HL-60 (cell line): ENCODE results near the gene OSTF1.

Experiments used
- CTCF ChIP-seq: IDR thresholded peaks from one replicate; pipeline ENCODE4 v1.5.1; 2011; ENCODE audit warnings: low read length, control low read depth, inconsistent platforms; ENCODE audit not compliant: insufficient read depth
- GABPA ChIP-seq: IDR thresholded peaks from 2 replicates; pipeline ENCODE4 v1.6.1; 2012; ENCODE audit warnings: low read depth
- POLR2AphosphoS5 ChIP-seq: IDR thresholded peaks from 2 replicates; pipeline ENCODE4 v1.6.1; 2012; ENCODE audit warnings: low read depth
- REST ChIP-seq: IDR thresholded peaks from 2 replicates; pipeline ENCODE4 v1.6.1; 2012; ENCODE audit warnings: low read depth; ENCODE audit not compliant: insufficient replicate concordance
- SPI1 ChIP-seq: IDR thresholded peaks from 2 replicates; pipeline ENCODE4 v1.6.1; 2012; ENCODE audit warnings: low read depth, mild to moderate bottlenecking, borderline replicate concordance

GRCh38 chr9:75089373-75089766 lies 1.1 kb downstream of the OSTF1 start:
- no peak for TF ChIP-seq CTCF
- TF ChIP-seq REST: no peak
- TF ChIP-seq SPI1: no peak
- no peak for TF ChIP-seq POLR2AphosphoS5
- no peak for TF ChIP-seq GABPA
